ENCODE data around the gene BANF1. TPM values are rescaled to one million over a fixed set of nuclear protein-coding genes. Genes with fewer than 3 reads are reported as not detected.

BANF1 gene
- total RNA-seq, 1 donor from 2014 or later, result 248 TPM

DNA sequence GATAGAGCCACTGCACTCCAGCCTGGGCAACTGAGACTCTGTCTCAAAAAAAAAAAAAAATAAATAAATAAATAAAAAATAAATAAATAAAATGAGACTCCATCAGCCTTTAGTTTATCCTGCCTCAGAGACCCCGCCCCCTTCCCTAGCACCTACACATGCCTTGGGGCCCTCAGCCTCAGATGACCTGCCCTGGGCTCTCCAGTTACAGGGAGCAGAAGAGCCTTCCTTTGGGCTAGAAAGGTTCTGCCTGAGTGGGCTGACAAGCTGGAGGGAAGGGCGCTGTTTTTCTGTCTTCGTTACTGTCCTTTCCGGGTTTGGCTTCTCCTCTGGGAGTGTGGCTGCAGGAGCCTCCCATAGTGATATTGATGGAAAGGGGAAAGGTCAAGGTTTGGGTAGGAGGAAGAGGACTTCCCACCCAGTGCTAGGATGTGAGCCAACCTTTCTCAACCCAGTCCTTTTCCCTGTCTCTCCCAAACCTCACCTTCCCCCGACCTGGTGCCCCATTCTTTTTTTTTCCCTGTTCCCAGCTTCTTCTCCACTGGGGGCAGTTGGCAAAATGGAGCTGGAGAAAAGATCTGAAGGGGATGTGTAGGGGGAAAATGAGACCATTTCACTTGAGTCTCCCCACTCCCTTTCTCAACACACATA, 48.4 kb downstream of the BANF1 start:
- intact Hi-C loops (cut with DNase I), result no loop called here
- DNase-seq (ENCODE audit: missing footprints) (no peak), ATAC-seq (no peak)

DNA sequence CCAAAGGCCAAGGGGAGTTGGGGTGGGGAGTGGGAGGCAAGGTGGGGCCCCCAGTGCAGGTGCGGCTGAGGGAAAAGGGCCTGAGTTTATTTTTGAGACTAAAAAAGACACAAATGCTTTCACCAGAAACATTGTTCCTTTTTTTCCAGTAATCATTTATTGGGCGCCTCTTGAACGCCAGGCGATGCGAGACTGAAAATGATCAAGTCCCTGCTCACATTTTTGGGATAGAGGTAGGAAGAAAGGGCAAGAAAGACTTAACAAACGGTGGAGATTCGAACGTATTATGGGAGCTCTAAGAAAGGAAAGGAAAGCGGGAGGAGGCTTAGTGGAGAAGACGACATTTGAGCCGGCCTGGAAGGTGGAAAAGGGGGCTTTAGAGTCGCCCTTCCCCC, 49.1 kb downstream of the BANF1 start:
- intact Hi-C loops (cut with DNase I), result no loop called here
- ATAC-seq (no peak), DNase-seq (ENCODE audit: missing footprints) (no peak)

DNA sequence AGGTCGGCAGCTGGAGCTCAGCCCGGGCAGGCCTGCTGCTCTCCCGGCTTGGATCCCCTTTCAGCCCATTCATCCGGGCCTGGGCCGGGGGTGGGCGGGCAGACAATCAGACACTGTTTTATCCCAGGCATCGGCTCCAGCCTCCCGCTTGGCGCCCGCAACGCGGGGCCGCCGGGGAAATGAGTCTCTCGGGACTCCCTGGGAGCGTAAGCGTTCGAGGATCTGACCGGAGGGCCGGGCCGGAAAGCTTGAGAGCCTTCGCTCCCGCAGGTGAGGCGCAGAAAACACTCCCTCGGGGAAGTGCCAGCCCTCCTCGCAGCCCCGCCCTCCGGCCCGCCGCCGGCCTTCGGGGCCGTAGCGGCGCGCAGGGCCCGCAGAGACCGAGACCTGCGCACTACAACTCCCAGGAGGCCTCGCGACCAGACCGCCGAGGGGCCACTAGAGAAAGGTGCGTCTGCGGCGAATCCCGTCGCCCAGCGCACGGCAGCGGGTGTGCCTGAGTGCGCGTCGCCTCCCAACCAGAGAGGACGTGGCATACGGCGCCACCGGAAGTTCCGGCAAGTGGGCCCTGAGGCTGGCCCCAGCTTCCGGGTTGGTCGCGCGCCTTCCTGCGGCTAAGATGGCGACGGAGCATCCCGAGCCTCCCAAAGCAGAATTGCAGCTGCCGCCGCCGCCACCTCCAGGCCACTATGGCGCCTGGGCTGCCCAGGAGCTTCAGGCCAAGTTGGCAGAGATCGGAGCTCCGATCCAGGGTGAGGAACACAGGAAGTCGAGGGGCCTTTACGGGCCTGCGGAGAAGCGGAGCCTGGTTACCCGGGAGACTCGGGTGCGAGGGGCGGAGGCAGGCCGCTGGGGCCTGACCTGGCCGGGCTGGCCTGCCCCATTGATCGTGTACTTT, 49.7 kb downstream of the BANF1 start, which contains the start of gene SF3B2:
TSS of gene SF3B2 (plus strand) at position 599 of the 898 bp plus-strand sequence. CDS start at position 620, 21 bp downstream.
- ATAC-seq (peak; percentile 97), DNase-seq (ENCODE audit: missing footprints) (peak; percentile 99)
- intact Hi-C loops (cut with DNase I), result no loop called here

DNA sequence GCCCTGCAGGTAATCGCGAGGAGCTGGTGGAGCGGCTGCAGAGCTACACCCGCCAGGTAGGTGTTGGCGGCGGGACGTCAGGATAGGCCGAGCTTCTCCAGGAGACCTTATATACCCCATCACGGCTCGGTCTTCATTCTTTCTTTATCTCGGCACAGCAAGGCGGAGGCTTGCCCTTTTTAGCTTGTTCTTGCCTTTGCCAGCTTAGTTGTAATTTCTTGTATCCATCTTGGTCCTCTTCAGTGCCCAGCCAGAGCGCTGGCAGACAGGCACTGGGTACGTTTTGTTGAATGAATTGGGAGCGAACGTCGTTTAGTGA, 50.3 kb downstream of the BANF1 start:
- intact Hi-C loops (cut with DNase I), result no loop called here
- DNase-seq (ENCODE audit: missing footprints) (no peak), ATAC-seq (no peak)

Other genes starting within 250 kb of the BANF1 start
- 6.1 TPM for gene AP5B1, start 221.5 kb upstream of the BANF1 start, total RNA-seq
- not detected for gene OVOL1, start 215.4 kb upstream of the BANF1 start, total RNA-seq
- not detected for gene SNX32, start 168.5 kb upstream of the BANF1 start, total RNA-seq
- 386 TPM for gene CFL1, start 144.3 kb upstream of the BANF1 start, total RNA-seq
- gene MUS81, start 142.1 kb upstream of the BANF1 start, total RNA-seq, result 35.5 TPM
- 83.1 TPM for gene EFEMP2, start 129.7 kb upstream of the BANF1 start, total RNA-seq
- gene CTSW, start 122.7 kb upstream of the BANF1 start, total RNA-seq, result 1.1 TPM
- gene FIBP, start 114.0 kb upstream of the BANF1 start, total RNA-seq, result 44.7 TPM
- 29.6 TPM for gene CCDC85B, start 111.8 kb upstream of the BANF1 start, total RNA-seq
- 0.27 TPM for gene FOSL1, start 102.1 kb upstream of the BANF1 start, total RNA-seq
- gene C11orf68, start 83.4 kb upstream of the BANF1 start, total RNA-seq, result 38.5 TPM
- 110 TPM for gene DRAP1, start 83.1 kb upstream of the BANF1 start, total RNA-seq
- not detected for gene TSGA10IP, start 57.0 kb upstream of the BANF1 start, total RNA-seq
- gene SART1, start 40.8 kb upstream of the BANF1 start, total RNA-seq, result 29.9 TPM
- gene EIF1AD, start 346 bp upstream of the BANF1 start, total RNA-seq, result 18.0 TPM
- gene CST6, start 9.5 kb downstream of the BANF1 start, total RNA-seq, result not detected
- gene CATSPER1, start 24.0 kb downstream of the BANF1 start, total RNA-seq, result not detected
- 1.5 TPM for gene GAL3ST3, start 46.7 kb downstream of the BANF1 start, total RNA-seq
- 71.8 TPM for gene SF3B2, start 49.9 kb downstream of the BANF1 start, total RNA-seq
- 50.7 TPM for gene PACS1, start 67.8 kb downstream of the BANF1 start, total RNA-seq

Measured in Right ventricle myocardium inferior (tissue), 1 donor.